PFSK-1 (cell line): ENCODE results near the gene TIAM2.

Experiments
- FOXP2 ChIP-seq: optimal IDR thresholded peaks from 2 replicates; pipeline ENCODE3; 2011; ENCODE audit warnings: borderline replicate concordance, control low read depth, inconsistent platforms; ENCODE audit not compliant: insufficient read depth; ENCODE audit errors: extremely low read length, extremely low read depth
- POLR2AphosphoS5 ChIP-seq: IDR thresholded peaks from 2 replicates; pipeline ENCODE4 v1.6.1; 2012; ENCODE audit warnings: low read depth, mild to moderate bottlenecking, control low read depth, low read length, moderate library complexity
- SIN3A ChIP-seq: IDR thresholded peaks from 2 replicates; pipeline ENCODE4 v1.6.1; 2012; ENCODE audit warnings: mild to moderate bottlenecking, low read length, moderate library complexity, borderline replicate concordance; ENCODE audit not compliant: insufficient read depth
- TAF1 ChIP-seq: IDR thresholded peaks from 2 replicates; pipeline ENCODE4 v1.6.1; 2012; ENCODE audit warnings: low read length, control low read depth, borderline replicate concordance; ENCODE audit not compliant: insufficient read depth
- TF ChIP-seq, protein P1 (sequence below), 2 experiments: IDR thresholded peaks; 2 replicates each; pipeline versions ENCODE4 v1.6.1 to v1.8.0; 2011 to 2012; ENCODE audit warnings: low read depth in 2 of 2, low read length in 2 of 2, control low read depth in 1 of 2, inconsistent platforms in 1 of 2, mild to moderate bottlenecking in 1 of 2, moderate library complexity in 1 of 2; ENCODE audit not compliant: insufficient read depth in 1 of 2

The TIAM2 gene

DNA sequence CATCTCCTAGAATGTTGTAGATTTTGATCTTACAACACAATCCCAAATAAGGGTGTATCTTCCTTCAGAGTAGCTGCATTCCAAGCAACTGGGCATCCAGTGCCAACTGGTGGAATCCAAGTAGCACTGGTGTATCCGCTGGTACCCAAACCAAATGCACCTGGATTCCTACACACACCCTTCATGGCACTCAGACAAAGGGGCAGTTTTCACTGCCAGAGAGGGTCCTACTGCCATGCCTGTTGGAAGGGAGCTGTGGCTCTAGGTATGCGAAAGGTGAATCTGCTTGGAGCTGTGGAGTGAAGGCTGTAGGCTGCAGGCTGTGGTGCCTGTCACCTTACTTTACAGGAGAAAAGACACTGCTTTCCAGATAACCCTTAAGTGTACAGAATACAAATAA lies 251.7 kb downstream of the TIAM2 start:
- no peak for TF ChIP-seq POLR2AphosphoS5
- no peak for TF ChIP-seq FOXP2
- no peak for TF ChIP-seq TAF1
- TF ChIP-seq, protein P1, sequence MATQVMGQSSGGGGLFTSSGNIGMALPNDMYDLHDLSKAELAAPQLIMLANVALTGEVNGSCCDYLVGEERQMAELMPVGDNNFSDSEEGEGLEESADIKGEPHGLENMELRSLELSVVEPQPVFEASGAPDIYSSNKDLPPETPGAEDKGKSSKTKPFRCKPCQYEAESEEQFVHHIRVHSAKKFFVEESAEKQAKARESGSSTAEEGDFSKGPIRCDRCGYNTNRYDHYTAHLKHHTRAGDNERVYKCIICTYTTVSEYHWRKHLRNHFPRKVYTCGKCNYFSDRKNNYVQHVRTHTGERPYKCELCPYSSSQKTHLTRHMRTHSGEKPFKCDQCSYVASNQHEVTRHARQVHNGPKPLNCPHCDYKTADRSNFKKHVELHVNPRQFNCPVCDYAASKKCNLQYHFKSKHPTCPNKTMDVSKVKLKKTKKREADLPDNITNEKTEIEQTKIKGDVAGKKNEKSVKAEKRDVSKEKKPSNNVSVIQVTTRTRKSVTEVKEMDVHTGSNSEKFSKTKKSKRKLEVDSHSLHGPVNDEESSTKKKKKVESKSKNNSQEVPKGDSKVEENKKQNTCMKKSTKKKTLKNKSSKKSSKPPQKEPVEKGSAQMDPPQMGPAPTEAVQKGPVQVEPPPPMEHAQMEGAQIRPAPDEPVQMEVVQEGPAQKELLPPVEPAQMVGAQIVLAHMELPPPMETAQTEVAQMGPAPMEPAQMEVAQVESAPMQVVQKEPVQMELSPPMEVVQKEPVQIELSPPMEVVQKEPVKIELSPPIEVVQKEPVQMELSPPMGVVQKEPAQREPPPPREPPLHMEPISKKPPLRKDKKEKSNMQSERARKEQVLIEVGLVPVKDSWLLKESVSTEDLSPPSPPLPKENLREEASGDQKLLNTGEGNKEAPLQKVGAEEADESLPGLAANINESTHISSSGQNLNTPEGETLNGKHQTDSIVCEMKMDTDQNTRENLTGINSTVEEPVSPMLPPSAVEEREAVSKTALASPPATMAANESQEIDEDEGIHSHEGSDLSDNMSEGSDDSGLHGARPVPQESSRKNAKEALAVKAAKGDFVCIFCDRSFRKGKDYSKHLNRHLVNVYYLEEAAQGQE (IDR thresholded peaks at IDR 0.05; ENCODE audit: insufficient read depth in 1 of 2, low read depth in 2 of 2, low read length in 2 of 2), result no peak
- TF ChIP-seq SIN3A, result no peak

DNA sequence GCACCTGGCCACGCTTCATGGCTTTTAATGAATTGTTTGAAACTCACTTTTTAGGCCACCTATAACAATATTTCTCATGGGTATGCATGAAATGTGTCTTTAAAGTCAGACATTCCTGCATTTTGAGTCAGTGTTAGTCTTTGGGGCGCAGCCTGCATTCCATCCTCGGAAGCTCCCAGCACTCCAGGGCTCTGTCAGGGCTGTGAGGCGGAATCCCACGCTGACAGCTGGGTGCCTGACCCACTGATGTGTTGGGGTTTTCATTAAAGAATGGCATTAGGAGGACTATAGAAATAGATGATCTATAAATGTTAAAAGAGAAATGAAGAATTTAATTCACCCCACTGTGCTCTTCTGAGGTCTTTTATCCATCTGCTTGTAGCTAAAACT lies 252.5 kb downstream of the TIAM2 start:
- TF ChIP-seq FOXP2 (no peak), SIN3A (no peak)

DNA sequence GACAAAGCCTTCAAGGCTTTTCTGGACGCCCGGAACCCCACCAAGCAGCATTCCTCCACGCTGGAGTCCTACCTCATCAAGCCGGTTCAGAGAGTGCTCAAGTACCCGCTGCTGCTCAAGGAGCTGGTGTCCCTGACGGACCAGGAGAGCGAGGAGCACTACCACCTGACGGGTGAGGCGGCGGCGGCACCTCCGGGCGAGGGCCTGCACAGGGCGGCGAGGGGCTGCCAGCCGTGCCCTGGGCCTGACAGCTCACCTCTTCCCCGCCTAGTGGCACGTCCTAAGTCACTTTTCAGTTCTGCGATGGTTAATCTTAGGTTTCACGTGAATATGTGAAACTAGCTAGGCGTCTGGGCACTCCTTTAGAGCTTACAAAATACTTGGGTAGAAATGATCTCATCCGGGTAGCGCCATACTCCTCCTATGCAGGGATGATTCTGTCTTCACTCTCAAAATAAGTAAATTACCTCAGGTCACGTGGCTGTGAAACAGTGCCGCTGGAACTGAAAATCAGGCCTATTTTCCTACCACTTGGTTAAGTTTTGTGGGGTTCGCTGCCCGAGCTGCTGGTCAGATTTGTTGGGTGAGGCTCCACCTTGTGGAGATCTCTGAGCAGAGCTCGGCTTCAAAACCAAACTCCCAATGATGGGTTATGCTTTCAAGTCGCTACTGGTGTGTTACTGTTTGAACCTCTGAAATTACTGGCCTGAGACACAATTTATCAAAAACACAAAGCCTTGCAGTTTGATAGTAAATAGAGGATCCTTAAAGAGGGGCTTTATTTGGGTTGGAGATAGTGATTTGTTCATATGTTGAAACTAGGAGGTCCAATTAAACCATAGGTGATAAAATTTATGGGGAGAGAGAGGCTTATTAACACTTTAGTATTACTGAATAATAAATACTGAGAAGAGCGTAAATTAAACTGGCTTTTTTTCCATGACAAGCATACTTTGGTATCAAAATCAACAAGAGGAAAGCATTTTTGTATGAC lies 253.2 kb downstream of the TIAM2 start:
- TF ChIP-seq, protein P1 (IDR thresholded peaks at IDR 0.05; ENCODE audit: insufficient read depth in 1 of 2, low read depth in 2 of 2, low read length in 2 of 2), result no peak
- TF ChIP-seq SIN3A (no peak), FOXP2 (no peak), TAF1 (no peak)

DNA sequence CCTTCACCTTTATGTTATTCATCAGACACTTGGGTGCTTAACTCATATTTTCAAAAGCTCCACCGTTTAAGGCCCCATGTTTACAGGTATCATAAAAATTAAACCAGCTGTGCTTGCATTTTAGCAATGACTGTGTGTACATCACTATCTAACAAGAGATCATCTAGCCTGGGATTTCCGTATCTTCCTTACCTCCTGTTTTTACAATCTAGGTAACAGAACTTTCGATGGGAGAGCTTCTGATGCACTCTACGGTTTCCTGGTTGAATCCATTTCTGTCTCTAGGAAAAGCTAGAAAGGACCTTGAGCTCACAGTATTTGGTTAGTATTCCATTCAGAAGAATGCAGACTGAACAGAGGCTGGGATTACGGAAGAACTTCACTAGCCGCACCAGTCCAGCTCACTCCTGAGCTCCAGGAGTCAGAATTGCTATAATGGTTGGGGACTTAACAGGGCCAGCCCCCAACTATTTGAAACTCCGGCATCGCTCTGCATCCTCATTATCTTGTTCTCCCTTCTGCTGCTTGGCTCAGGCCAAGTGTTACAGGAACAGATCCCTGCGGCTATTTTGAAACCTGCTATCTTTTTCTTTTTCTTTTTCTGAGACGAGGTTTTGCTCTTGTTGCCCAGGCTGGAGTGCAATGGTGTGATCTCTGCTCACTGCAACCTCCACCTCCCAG lies 255.7 kb downstream of the TIAM2 start:
- TF ChIP-seq FOXP2 (no peak), POLR2AphosphoS5 (no peak), SIN3A (no peak), TAF1 (no peak)
- TF ChIP-seq, protein P1 (IDR thresholded peaks at IDR 0.05; ENCODE audit: insufficient read depth in 1 of 2, low read depth in 2 of 2, low read length in 2 of 2), result no peak

DNA sequence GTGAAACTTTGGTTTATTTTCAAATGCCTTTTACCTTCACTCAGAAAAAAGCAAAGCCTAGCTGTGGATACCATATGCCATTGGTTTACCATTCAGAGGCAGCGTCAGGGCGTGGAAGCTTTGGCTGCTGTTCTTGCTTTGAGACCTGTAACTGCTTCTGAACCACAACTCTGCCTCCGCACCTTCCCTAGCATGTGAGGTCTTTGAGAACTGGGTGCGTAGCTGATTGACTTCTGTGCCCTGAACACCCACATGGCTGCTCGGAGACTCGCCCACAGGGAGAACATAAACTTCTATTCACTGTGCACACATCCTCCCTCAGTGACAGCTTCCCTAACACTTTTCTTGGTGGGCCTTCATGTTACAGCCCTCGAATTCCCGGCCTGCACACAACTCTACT lies 257.5 kb downstream of the TIAM2 start:
- no peak for TF ChIP-seq FOXP2

DNA sequence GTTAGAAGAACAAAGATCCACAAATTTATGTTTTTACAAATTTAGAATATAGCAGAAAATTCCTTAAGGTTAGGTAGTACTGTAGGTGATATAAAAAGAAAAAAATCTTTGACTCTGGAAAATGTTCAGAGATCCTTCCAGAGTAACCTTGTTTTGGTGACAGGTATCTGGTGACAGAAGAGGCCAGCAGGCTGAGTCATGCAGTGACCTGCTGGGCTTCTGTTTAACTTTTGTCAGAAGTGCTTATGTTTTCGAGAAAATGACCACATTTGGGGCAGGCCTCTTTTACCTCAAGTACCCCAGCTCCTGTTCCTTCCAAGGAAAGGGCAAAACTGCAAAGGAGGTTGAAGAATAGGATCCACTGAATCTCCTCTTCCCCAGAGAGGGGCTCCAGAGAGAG lies 258.2 kb downstream of the TIAM2 start:
- TF ChIP-seq SIN3A (no peak), TAF1 (no peak), POLR2AphosphoS5 (no peak), FOXP2 (no peak)
- TF ChIP-seq, protein P1 (IDR thresholded peaks at IDR 0.05; ENCODE audit: insufficient read depth in 1 of 2, low read depth in 2 of 2, low read length in 2 of 2), result no peak
